HL-60/S4 treated with phorbol 12-myristate 13-acetate at 8.2 ng/mL for 4 days and 3 days (cell line): ENCODE results near the gene RAI1.

Experiments
- in situ Hi-C: fragments of 300-500 bp; cut with MboI; formaldehyde crosslinking; loops from 2 replicates; pipeline ENCODE4 v1.15.0; 2022; ENCODE audit warnings: low sequenced_read_pairs

Gene RAI1

GRCh38 chr17:17742688-17743390 lies 61.6 kb downstream of the RAI1 start:
- in situ Hi-C loops = no loop called here

GRCh38 chr17:17743391-17744112 lies 62.3 kb downstream of the RAI1 start:
- in situ Hi-C loops = no loop called here

GRCh38 chr17:17744116-17744515 lies 62.9 kb downstream of the RAI1 start:
- in situ Hi-C loops = no loop called here

GRCh38 chr17:17745476-17746455 lies 64.5 kb downstream of the RAI1 start:
- in situ Hi-C loops = no loop called here

GRCh38 chr17:17748179-17748578 lies 66.9 kb downstream of the RAI1 start:
- in situ Hi-C loops = no loop called here

GRCh38 chr17:17748604-17749003 lies 67.3 kb downstream of the RAI1 start:
- in situ Hi-C loops = no loop called here

GRCh38 chr17:17749025-17749772 lies 67.9 kb downstream of the RAI1 start:
- in situ Hi-C loops = no loop called here

GRCh38 chr17:17749921-17750320 lies 68.7 kb downstream of the RAI1 start:
- in situ Hi-C loops = no loop called here

- in situ Hi-C loops = no loop called here
Measured at GRCh38 chr17:17750881-17751280, 69.6 kb downstream of the RAI1 start.

- in situ Hi-C loops = no loop called here
Measured at GRCh38 chr17:17751489-17752088, 70.3 kb downstream of the RAI1 start.

- in situ Hi-C loops = no loop called here
Measured at GRCh38 chr17:17752089-17752820, 71.0 kb downstream of the RAI1 start.

GRCh38 chr17:17752821-17753321 lies 71.6 kb downstream of the RAI1 start:
- in situ Hi-C loops = no loop called here

GRCh38 chr17:17754719-17755686 lies 73.7 kb downstream of the RAI1 start:
- in situ Hi-C loops = no loop called here

GRCh38 chr17:17755715-17756114 lies 74.5 kb downstream of the RAI1 start:
- in situ Hi-C loops = no loop called here

GRCh38 chr17:17757391-17757791 lies 76.1 kb downstream of the RAI1 start:
- in situ Hi-C loops = no loop called here

GRCh38 chr17:17757956-17758845 lies 76.9 kb downstream of the RAI1 start:
- in situ Hi-C loops = no loop called here

- in situ Hi-C loops = no loop called here
Measured at GRCh38 chr17:17758941-17759563, 77.8 kb downstream of the RAI1 start.
